ENCODE data around the gene FGGY.

- TF ChIP-seq, protein P1, sequence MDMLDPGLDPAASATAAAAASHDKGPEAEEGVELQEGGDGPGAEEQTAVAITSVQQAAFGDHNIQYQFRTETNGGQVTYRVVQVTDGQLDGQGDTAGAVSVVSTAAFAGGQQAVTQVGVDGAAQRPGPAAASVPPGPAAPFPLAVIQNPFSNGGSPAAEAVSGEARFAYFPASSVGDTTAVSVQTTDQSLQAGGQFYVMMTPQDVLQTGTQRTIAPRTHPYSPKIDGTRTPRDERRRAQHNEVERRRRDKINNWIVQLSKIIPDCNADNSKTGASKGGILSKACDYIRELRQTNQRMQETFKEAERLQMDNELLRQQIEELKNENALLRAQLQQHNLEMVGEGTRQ (CRISPR knock-in tag; IDR thresholded peaks at IDR 0.05): no peak
- no peak for TF ChIP-seq TP53 (CRISPR knock-in tag; IDR thresholded peaks at IDR 0.05)
These were observed 423.6 kb downstream of the FGGY start for GRCh38 chr1:59720326-59721115.

All from WTC11 (cell line).